Colonic mucosa (tissue), 4 donors: ENCODE data around the gene SLC13A5. TPM values are rescaled to one million over a fixed set of nuclear protein-coding genes. Genes with fewer than 3 reads are reported as not detected.

Experiments used
- DNase-seq: peaks from one replicate; pipeline ENCODE4 v3.0.0-alpha.2; 2020
- H3K27ac ChIP-seq: fragments of 200-600 bp; one replicate; pipeline ENCODE4 v1.8.0; 2021
- H3K27me3 ChIP-seq: fragments of 200-600 bp; one replicate; pipeline ENCODE4 v1.8.0; 2021
- H3K36me3 ChIP-seq: fragments of 200-600 bp; one replicate; pipeline ENCODE4 v1.8.0; 2021
- H3K4me1 ChIP-seq: fragments of 200-600 bp; one replicate; pipeline ENCODE4 v1.8.0; 2021; ENCODE audit warnings: mild to moderate bottlenecking
- H3K4me3 ChIP-seq: fragments of 200-600 bp; one replicate; pipeline ENCODE4 v1.8.0; 2021
- H3K9ac ChIP-seq, 2 donors: one replicate each; pipeline ENCODE4 v1.7.0; 2013; ENCODE audit warnings: control low read depth in 2 of 2, low read depth in 2 of 2, low read length in 2 of 2
- H3K9me3 ChIP-seq: fragments of 200-600 bp; one replicate; pipeline ENCODE4 v1.8.0; 2021
- intact Hi-C: fragments of 100-400 bp; cut with DNase I; formaldehyde crosslinking; loops from one replicate; pipeline ENCODE4 v1.14.1; 2022
- total RNA-seq, 2 donors: library from RNA; stranded (reverse); fragmentation: NEBNext Ultra II Directional in 1 of 2; extraction: Animal tissue kit (Norgen Biotek cat#: 25700) in 1 of 2; gene quantifications; one replicate each; pipeline ENCODE4 v1.2.1, GENCODE V29; 2021
- TF ChIP-seq, protein P1 (sequence below): fragments of 200-600 bp; IDR thresholded peaks from one replicate; pipeline ENCODE4 v1.8.0; 2022; ENCODE audit warnings: antibody characterized with exemption, mild to moderate bottlenecking
- donor health status: healthy.
- donor health status: DM: no; HTN: no; CAD: no.
- donor health status: DM: no; HTN: no; CAD: no.

The SLC13A5 gene
- total RNA-seq: under 1 TPM in 1 of 2 donors, not detected in 1; 0.62 TPM

GRCh38 chr17:6713130-6713917 lies at the start of gene SLC13A5:
Gene SLC13A5 (minus strand): TSS chr17:6713369. CDS start chr17:6713333, 36 bp downstream.
- Histone ChIP-seq H3K9me3 (no peaks in the 10 kb centered on the region), H3K4me1 (no peaks in the 10 kb centered on the region), H3K9ac (no peak within 1 kb of the TSS), H3K36me3 (no peaks in the 10 kb centered on the region), H3K27me3 (peaks cover 18% of the 10 kb centered on the region), H3K4me3 (no peak within 1 kb of the TSS), H3K27ac (no peak within 1 kb of the TSS)
- intact Hi-C loops: no loop called here
- TF ChIP-seq, protein P1, sequence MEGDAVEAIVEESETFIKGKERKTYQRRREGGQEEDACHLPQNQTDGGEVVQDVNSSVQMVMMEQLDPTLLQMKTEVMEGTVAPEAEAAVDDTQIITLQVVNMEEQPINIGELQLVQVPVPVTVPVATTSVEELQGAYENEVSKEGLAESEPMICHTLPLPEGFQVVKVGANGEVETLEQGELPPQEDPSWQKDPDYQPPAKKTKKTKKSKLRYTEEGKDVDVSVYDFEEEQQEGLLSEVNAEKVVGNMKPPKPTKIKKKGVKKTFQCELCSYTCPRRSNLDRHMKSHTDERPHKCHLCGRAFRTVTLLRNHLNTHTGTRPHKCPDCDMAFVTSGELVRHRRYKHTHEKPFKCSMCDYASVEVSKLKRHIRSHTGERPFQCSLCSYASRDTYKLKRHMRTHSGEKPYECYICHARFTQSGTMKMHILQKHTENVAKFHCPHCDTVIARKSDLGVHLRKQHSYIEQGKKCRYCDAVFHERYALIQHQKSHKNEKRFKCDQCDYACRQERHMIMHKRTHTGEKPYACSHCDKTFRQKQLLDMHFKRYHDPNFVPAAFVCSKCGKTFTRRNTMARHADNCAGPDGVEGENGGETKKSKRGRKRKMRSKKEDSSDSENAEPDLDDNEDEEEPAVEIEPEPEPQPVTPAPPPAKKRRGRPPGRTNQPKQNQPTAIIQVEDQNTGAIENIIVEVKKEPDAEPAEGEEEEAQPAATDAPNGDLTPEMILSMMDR: no peak
- no peak for DNase-seq

GRCh38 chr17:6761779-6762178 lies 48.6 kb upstream of the SLC13A5 start:
- Histone ChIP-seq H3K4me3 (no peak overlapping the region), H3K9me3 (no peaks in the 10 kb centered on the region), H3K27me3 (no peaks in the 10 kb centered on the region), H3K9ac (no peak overlapping the region), H3K27ac (no peak overlapping the region), H3K36me3 (no peaks in the 10 kb centered on the region), H3K4me1 (no peaks in the 10 kb centered on the region)
- intact Hi-C loops: no loop called here
- TF ChIP-seq, protein P1: no peak
- no peak for DNase-seq

DNA sequence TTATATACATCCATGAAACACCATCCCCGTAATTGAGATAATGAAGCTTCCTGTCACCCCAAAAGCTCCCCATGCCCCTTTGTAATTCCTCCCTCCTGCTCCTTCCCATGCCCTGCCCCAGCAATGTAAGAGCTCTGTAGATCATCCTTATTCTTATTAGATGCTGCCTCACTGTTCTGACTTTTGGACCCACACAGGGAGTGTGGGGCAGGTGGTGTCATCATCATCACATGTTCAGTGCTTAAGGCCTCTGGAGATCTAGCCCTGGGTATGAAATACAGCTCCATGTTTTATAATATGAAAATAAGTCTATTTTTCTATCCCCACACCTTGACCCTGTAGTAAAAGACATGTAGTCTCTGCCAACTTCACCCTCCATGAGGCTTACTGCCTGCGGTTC lies 44.6 kb upstream of the SLC13A5 start:
- no peak overlapping the region for H3K4me3 ChIP-seq
- intact Hi-C loops: no loop called here
- DNase-seq: no peak
- H3K4me1 ChIP-seq: no peaks in the 10 kb centered on the region
- no peaks in the 10 kb centered on the region for H3K9me3 ChIP-seq
- no peaks in the 10 kb centered on the region for H3K27me3 ChIP-seq
- TF ChIP-seq, protein P1: no peak
- H3K36me3 ChIP-seq: no peaks in the 10 kb centered on the region
- no peak overlapping the region for H3K9ac ChIP-seq
- no peak overlapping the region for H3K27ac ChIP-seq

DNA sequence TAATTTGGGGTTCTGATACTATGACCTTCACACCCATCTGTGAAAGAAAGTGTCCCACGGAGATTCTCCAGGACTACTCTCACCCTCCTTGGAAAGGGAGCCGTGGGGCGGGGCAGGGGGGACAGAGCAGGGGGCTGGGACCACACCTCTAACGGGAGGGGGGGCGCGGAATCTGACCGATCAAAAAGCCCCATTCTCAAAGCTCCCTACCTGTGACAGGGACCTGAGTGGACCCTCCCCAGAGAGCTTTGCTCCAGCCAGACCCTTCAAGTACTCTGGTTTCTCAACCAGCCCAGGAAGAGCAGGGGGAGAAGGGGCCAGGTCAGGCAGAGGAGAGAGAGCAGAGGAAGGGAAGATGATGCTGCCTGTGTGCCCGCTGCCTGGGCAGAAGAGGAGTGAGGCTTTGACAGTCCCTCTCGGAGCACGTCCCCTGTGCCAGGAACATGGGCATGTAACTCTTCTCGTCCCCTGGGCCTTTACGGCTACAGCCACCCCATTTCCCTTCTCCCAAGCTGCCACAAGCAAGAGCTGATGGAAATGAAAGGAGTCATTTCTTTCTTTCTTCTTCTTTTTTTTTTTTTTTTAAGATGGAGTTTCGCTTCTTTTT lies 43.4 kb upstream of the SLC13A5 start:
- intact Hi-C loops: no loop called here
- Histone ChIP-seq H3K4me1 (no peaks in the 10 kb centered on the region), H3K27me3 (no peaks in the 10 kb centered on the region), H3K36me3 (no peaks in the 10 kb centered on the region), H3K4me3 (peak overlapping the region; percentile 50), H3K27ac (peak overlapping the region; percentile 82), H3K9ac (peak overlapping the region; percentile 72 to 75), H3K9me3 (no peaks in the 10 kb centered on the region)
- TF ChIP-seq, protein P1: no peak
- DNase-seq: no peak

DNA sequence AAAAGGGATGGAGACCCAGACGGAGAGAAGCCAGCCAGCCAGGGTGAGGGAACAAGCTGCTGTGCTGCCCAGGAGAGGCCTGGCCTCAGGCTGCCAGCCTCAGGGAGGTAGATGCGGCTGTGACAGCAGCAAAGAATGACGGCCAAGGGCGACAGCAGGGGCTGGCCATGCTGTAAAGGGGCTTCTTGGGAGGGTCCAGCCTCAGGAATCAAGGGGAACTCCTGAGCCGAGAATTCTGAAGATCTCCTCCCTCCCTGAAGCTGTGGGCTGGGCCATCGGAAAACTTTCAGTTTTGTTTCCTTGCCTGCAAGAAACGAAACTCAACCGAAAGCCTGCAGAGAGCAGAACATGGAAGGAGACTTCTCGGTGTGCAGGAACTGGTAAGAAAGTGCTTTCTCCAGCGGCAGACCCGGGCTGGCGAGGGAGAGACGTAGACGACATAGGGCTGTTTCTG lies 42.6 kb upstream of the SLC13A5 start, which contains the start of gene XAF1:
TSS of gene XAF1 (plus strand) at position 316 of the 454 bp plus-strand sequence. CDS start at position 349, 33 bp downstream.
- H3K9ac ChIP-seq: peak within 1 kb of the TSS; percentile 72 to 75
- DNase-seq: peak; percentile 61
- H3K4me1 ChIP-seq: no peaks in the 10 kb centered on the region

More for the DNA sequence above, 42.6 kb upstream of the SLC13A5 start, which contains the start of gene XAF1:
- TF ChIP-seq, protein P1: no peak
- no peaks in the 10 kb centered on the region for H3K27me3 ChIP-seq
- no peaks in the 10 kb centered on the region for H3K36me3 ChIP-seq
- intact Hi-C loops: no loop called here
- H3K9me3 ChIP-seq: no peaks in the 10 kb centered on the region
- peak within 1 kb of the TSS; percentile 50 for H3K4me3 ChIP-seq
- peak within 1 kb of the TSS; percentile 82 for H3K27ac ChIP-seq
